HL-60/S4 (cell line): Measurements from ENCODE around the gene MMP11.

Experiments used
- in situ Hi-C: fragments of 300-500 bp; cut with MboI; formaldehyde crosslinking; loops from 2 replicates; pipeline ENCODE4 v1.14.3; 2022; ENCODE audit warnings: low sequenced_read_pairs

MMP11 gene

GRCh38 chr22:23759566-23759965 is 13.1 kb upstream of the MMP11 start:
- in situ Hi-C loops, result no loop called here

GRCh38 chr22:23760056-23760455 is 12.6 kb upstream of the MMP11 start:
- in situ Hi-C loops, result no loop called here

- in situ Hi-C loops, result no loop called here
These were observed 9.6 kb upstream of the MMP11 start, which contains the start of gene C22orf15 for GRCh38 chr22:23762842-23763578. TSS of gene C22orf15 (plus strand) at chr22:23762990. CDS start at chr22:23763307, 317 bp downstream.

GRCh38 chr22:23763579-23763945 is 9.1 kb upstream of the MMP11 start:
- in situ Hi-C loops, result no loop called here

- in situ Hi-C loops, result no loop called here
These were observed 8.7 kb upstream of the MMP11 start for GRCh38 chr22:23763954-23764353.

GRCh38 chr22:23764899-23765881 is 7.5 kb upstream of the MMP11 start:
- in situ Hi-C loops, result no loop called here

- in situ Hi-C loops, result no loop called here
These were observed 5.4 kb upstream of the MMP11 start for GRCh38 chr22:23767303-23767672.

GRCh38 chr22:23767673-23768548 is 4.7 kb upstream of the MMP11 start, which contains the start of gene CHCHD10:
TSS of gene CHCHD10 (minus strand) at chr22:23767972. CDS start at chr22:23767874, 98 bp downstream.
- in situ Hi-C loops, result no loop called here

GRCh38 chr22:23769321-23769965 is 3.2 kb upstream of the MMP11 start:
- in situ Hi-C loops, result no loop called here

- in situ Hi-C loops, result no loop called here
These were observed 367 bp upstream of the MMP11 start for GRCh38 chr22:23772315-23772648.

GRCh38 chr22:23773483-23774113 is 949 bp downstream of the MMP11 start:
- in situ Hi-C loops, result no loop called here

- in situ Hi-C loops, result no loop called here
These were observed 1.7 kb downstream of the MMP11 start for GRCh38 chr22:23774114-23774921.

GRCh38 chr22:23774922-23775436 is 2.3 kb downstream of the MMP11 start:
- in situ Hi-C loops, result no loop called here

GRCh38 chr22:23775779-23776375 is 3.2 kb downstream of the MMP11 start:
- in situ Hi-C loops, result no loop called here

- in situ Hi-C loops, result no loop called here
These were observed 5.3 kb downstream of the MMP11 start for GRCh38 chr22:23777776-23778576.

- in situ Hi-C loops, result no loop called here
These were observed 5.9 kb downstream of the MMP11 start for GRCh38 chr22:23778577-23778900.

- in situ Hi-C loops, result no loop called here
These were observed 6.4 kb downstream of the MMP11 start for GRCh38 chr22:23779083-23779482.

- in situ Hi-C loops, result no loop called here
These were observed 7.1 kb downstream of the MMP11 start for GRCh38 chr22:23779731-23780130.
